Testis (tissue), 2 donors: ENCODE data around the gene NTMT1.

ENCODE experiments used
- CTCF ChIP-seq, 3 experiments: fragments of 450-650 bp in 2 of 3; fragments of 200-600 bp in 1 of 3; sonication (generic) in 1 of 3; IDR thresholded peaks; one replicate each; pipeline ENCODE4 v1.5.1; 2016 to 2019; ENCODE audit warnings: antibody characterized with exemption in 3 of 3, mild to moderate bottlenecking in 2 of 3, moderate library complexity in 1 of 3
- POLR2A ChIP-seq: fragments of 450-650 bp; IDR thresholded peaks from one replicate; pipeline ENCODE4 v1.6.1; 2017; ENCODE audit warnings: antibody characterized with exemption, mild to moderate bottlenecking, moderate library complexity

GRCh38 chr9:129640086-129640870, 14.3 kb downstream of the NTMT1 start:
- TF ChIP-seq CTCF (IDR thresholded peaks at IDR 0.05) (no peak), POLR2A (no peak)
